Measurements from ENCODE around the gene CCDC180. TPM values are rescaled to one million over a fixed set of nuclear protein-coding genes. Genes with fewer than 3 reads are reported as not detected.

Gene CCDC180
- total RNA-seq, 1 experiment from 2014 or later: 7.9 TPM

- Histone ChIP-seq H3K27ac (ENCODE audit: low read depth, low read length) (no peak overlapping the region), H3K9me2 (ENCODE audit: insufficient read depth) (no peaks in the 10 kb centered on the region), H3K36me3 (ENCODE audit: control insufficient read depth in 1 of 2, insufficient read depth in 2 of 2, low read length in 2 of 2) (peaks cover 4 to 9% of the 10 kb centered on the region in 2 experiments; a peak in 3 of 4 replicates), H3K4me3 (replicated peaks in 1 of 2; ENCODE audit: low read depth in 1 of 2, low read length in 2 of 2) (no peak overlapping the region), H2AFZ (ENCODE audit: low read depth, low read length, poor library complexity, severe bottlenecking) (no peak overlapping the region), H4K20me1 (ENCODE audit: insufficient read depth) (no peaks in the 10 kb centered on the region), H3K4me1 (ENCODE audit: control insufficient read depth in 1 of 2, insufficient read depth in 2 of 2, low read length in 2 of 2) (no peaks in the 10 kb centered on the region), H3K9ac (ENCODE audit: low read length) (no peak overlapping the region), H3K79me2 (ENCODE audit: insufficient read depth, low read length) (no peaks in the 10 kb centered on the region), H3K9me3 (ENCODE audit: control insufficient read depth in 1 of 2, insufficient read depth in 1 of 2, low read depth in 1 of 2, low read length in 2 of 2) (no peaks in the 10 kb centered on the region), H3K4me2 (ENCODE audit: low read length) (no peak overlapping the region), H3K27me3 (ENCODE audit: insufficient read depth, low read length) (no peaks in the 10 kb centered on the region)
- TF ChIP-seq, protein P1, sequence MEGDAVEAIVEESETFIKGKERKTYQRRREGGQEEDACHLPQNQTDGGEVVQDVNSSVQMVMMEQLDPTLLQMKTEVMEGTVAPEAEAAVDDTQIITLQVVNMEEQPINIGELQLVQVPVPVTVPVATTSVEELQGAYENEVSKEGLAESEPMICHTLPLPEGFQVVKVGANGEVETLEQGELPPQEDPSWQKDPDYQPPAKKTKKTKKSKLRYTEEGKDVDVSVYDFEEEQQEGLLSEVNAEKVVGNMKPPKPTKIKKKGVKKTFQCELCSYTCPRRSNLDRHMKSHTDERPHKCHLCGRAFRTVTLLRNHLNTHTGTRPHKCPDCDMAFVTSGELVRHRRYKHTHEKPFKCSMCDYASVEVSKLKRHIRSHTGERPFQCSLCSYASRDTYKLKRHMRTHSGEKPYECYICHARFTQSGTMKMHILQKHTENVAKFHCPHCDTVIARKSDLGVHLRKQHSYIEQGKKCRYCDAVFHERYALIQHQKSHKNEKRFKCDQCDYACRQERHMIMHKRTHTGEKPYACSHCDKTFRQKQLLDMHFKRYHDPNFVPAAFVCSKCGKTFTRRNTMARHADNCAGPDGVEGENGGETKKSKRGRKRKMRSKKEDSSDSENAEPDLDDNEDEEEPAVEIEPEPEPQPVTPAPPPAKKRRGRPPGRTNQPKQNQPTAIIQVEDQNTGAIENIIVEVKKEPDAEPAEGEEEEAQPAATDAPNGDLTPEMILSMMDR (IDR thresholded peaks at IDR 0.05 in 2 of 3, conservative IDR thresholded peaks at IDR 0.05 in 1 of 3; ENCODE audit: borderline replicate concordance in 1 of 3, insufficient read depth in 1 of 3, low read depth in 2 of 3, low read length in 2 of 3): no peak
- TF ChIP-seq, protein P2, sequence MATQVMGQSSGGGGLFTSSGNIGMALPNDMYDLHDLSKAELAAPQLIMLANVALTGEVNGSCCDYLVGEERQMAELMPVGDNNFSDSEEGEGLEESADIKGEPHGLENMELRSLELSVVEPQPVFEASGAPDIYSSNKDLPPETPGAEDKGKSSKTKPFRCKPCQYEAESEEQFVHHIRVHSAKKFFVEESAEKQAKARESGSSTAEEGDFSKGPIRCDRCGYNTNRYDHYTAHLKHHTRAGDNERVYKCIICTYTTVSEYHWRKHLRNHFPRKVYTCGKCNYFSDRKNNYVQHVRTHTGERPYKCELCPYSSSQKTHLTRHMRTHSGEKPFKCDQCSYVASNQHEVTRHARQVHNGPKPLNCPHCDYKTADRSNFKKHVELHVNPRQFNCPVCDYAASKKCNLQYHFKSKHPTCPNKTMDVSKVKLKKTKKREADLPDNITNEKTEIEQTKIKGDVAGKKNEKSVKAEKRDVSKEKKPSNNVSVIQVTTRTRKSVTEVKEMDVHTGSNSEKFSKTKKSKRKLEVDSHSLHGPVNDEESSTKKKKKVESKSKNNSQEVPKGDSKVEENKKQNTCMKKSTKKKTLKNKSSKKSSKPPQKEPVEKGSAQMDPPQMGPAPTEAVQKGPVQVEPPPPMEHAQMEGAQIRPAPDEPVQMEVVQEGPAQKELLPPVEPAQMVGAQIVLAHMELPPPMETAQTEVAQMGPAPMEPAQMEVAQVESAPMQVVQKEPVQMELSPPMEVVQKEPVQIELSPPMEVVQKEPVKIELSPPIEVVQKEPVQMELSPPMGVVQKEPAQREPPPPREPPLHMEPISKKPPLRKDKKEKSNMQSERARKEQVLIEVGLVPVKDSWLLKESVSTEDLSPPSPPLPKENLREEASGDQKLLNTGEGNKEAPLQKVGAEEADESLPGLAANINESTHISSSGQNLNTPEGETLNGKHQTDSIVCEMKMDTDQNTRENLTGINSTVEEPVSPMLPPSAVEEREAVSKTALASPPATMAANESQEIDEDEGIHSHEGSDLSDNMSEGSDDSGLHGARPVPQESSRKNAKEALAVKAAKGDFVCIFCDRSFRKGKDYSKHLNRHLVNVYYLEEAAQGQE (IDR thresholded peaks at IDR 0.05; ENCODE audit: low read depth): no peak
- TF ChIP-seq ELF1 (IDR thresholded peaks at IDR 0.05; ENCODE audit: borderline replicate concordance, low read depth): no peak
- no peak for TF ChIP-seq SRF (IDR thresholded peaks at IDR 0.05; ENCODE audit: low read depth)
- TF ChIP-seq, protein P3, sequence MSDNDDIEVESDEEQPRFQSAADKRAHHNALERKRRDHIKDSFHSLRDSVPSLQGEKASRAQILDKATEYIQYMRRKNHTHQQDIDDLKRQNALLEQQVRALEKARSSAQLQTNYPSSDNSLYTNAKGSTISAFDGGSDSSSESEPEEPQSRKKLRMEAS (IDR thresholded peaks at IDR 0.05): no peak
- TF ChIP-seq RAD21 (IDR thresholded peaks at IDR 0.05; ENCODE audit: low read depth): no peak
- TF ChIP-seq, protein P4, sequence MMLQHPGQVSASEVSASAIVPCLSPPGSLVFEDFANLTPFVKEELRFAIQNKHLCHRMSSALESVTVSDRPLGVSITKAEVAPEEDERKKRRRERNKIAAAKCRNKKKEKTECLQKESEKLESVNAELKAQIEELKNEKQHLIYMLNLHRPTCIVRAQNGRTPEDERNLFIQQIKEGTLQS (IDR thresholded peaks at IDR 0.05): no peak
- TF ChIP-seq, protein P5, sequence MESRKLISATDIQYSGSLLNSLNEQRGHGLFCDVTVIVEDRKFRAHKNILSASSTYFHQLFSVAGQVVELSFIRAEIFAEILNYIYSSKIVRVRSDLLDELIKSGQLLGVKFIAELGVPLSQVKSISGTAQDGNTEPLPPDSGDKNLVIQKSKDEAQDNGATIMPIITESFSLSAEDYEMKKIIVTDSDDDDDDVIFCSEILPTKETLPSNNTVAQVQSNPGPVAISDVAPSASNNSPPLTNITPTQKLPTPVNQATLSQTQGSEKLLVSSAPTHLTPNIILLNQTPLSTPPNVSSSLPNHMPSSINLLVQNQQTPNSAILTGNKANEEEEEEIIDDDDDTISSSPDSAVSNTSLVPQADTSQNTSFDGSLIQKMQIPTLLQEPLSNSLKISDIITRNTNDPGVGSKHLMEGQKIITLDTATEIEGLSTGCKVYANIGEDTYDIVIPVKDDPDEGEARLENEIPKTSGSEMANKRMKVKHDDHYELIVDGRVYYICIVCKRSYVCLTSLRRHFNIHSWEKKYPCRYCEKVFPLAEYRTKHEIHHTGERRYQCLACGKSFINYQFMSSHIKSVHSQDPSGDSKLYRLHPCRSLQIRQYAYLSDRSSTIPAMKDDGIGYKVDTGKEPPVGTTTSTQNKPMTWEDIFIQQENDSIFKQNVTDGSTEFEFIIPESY (IDR thresholded peaks at IDR 0.05; ENCODE audit: extremely low read depth, insufficient replicate concordance, low read length): no peak
- no peak for TF ChIP-seq EZH2phosphoT487 (IDR thresholded peaks at IDR 0.05; ENCODE audit: borderline replicate concordance)
- TF ChIP-seq ZNF274 (IDR thresholded peaks at IDR 0.05; ENCODE audit: low read depth, low read length): no peak
- TF ChIP-seq FOSL1 (IDR thresholded peaks at IDR 0.05; ENCODE audit: low read depth): no peak
- no peak for TF ChIP-seq TCF7L2 (IDR thresholded peaks at IDR 0.05; ENCODE audit: borderline replicate concordance, extremely low read depth, insufficient read depth, insufficient read length)
- TF ChIP-seq ZFX (IDR thresholded peaks at IDR 0.05): no peak
- TF ChIP-seq CBX3 (IDR thresholded peaks at IDR 0.05; ENCODE audit: low read depth): no peak
- TF ChIP-seq SP1 (IDR thresholded peaks at IDR 0.05; ENCODE audit: low read depth): no peak
- RAD21 ChIA-PET (ENCODE audit: low non-redundant PET in 1 of 2, low total read pairs in 2 of 2, uncharacterized antibody in 2 of 2, unreplicated experiment in 2 of 2): no interaction called here
- POLR2A ChIA-PET: no interaction called here
- BruUV-seq (replicated peaks): no TSS peak
- intact Hi-C loops (cut with micrococcal nuclease): no loop called here
- ATAC-seq (no peak), DNase-seq (ENCODE audit: low read depth, low spot score) (no peak)
- CTCF ChIA-PET: no interaction called here
Measured at GRCh38 chr9:97310023-97310422, 2.6 kb downstream of the CCDC180 start.

Measured in HCT116 (cell line).